MM.1S (cell line): ENCODE data around the gene PIR.

Experiments
- DNase-seq: peaks from one replicate; pipeline ENCODE4 v3.0.0-alpha.2; 2015
- H2AFZ ChIP-seq: fragments of 300-600 bp; sonication (generic); 2 replicates; pipeline ENCODE4 v1.6.0; 2016; ENCODE audit warnings: antibody characterized with exemption, low read length
- H3F3A ChIP-seq: fragments of 300-600 bp; sonication (generic); 2 replicates; pipeline ENCODE4 v1.6.1; 2016; ENCODE audit warnings: mild to moderate bottlenecking, antibody characterized with exemption, low read length, moderate library complexity, mixed read lengths; ENCODE audit not compliant: insufficient read depth
- H3K27ac ChIP-seq: fragments of 300-600 bp; sonication (generic); 2 replicates; pipeline ENCODE4 v1.5.1; 2016; ENCODE audit warnings: mild to moderate bottlenecking, low read length
- H3K27me3 ChIP-seq: fragments of 300-600 bp; sonication (generic); replicated peaks from 2 replicates; pipeline ENCODE4 v1.6.0; 2016; ENCODE audit warnings: low read length; ENCODE audit not compliant: insufficient read depth
- H3K36me3 ChIP-seq: fragments of 300-600 bp; sonication (generic); replicated peaks from 2 replicates; pipeline ENCODE4 v1.6.1; 2016; ENCODE audit warnings: mild to moderate bottlenecking, low read length, mixed read lengths; ENCODE audit not compliant: insufficient read depth
- H3K4me1 ChIP-seq: fragments of 300-600 bp; sonication (generic); 2 replicates; pipeline ENCODE4 v1.6.1; 2016; ENCODE audit warnings: low read length, mixed read lengths
- H3K4me2 ChIP-seq: fragments of 300-600 bp; sonication (generic); 2 replicates; pipeline ENCODE4 v1.6.0; 2016; ENCODE audit warnings: low read depth, low read length
- H3K4me3 ChIP-seq: fragments of 300-600 bp; sonication (generic); 2 replicates; pipeline ENCODE4 v1.5.1; 2016; ENCODE audit warnings: low read length, mixed read lengths
- H3K79me2 ChIP-seq: fragments of 300-600 bp; sonication (generic); 2 replicates; pipeline ENCODE4 v1.6.1; 2016; ENCODE audit warnings: mixed run types, low read length, mixed read lengths
- H3K9ac ChIP-seq: fragments of 300-600 bp; sonication (generic); 2 replicates; pipeline ENCODE4 v1.6.1; 2016; ENCODE audit warnings: low read length, mixed read lengths
- H3K9me2 ChIP-seq: fragments of 300-600 bp; sonication (generic); replicated peaks from 2 replicates; pipeline ENCODE4 v1.6.1; 2016; ENCODE audit warnings: mild to moderate bottlenecking, low read length, mixed read lengths; ENCODE audit not compliant: insufficient read depth
- H3K9me3 ChIP-seq: fragments of 300-600 bp; sonication (generic); replicated peaks from 2 replicates; pipeline ENCODE4 v1.6.1; 2016; ENCODE audit warnings: mild to moderate bottlenecking, low read length, mixed read lengths; ENCODE audit not compliant: insufficient read depth
- H4K20me1 ChIP-seq: fragments of 300-600 bp; sonication (generic); 2 replicates; pipeline ENCODE4 v1.6.1; 2016; ENCODE audit warnings: mild to moderate bottlenecking, low read length, moderate library complexity, mixed read lengths; ENCODE audit not compliant: insufficient read depth
- EZH2 ChIP-seq: fragments of 300-600 bp; sonication (generic); optimal IDR thresholded peaks from 2 replicates; pipeline ENCODE3; 2017; ENCODE audit warnings: low read depth, mild to moderate bottlenecking, antibody characterized with exemption, low read length, mixed read lengths
- EZH2phosphoT487 ChIP-seq: fragments of 300-600 bp; sonication (generic); IDR thresholded peaks from 2 replicates; pipeline ENCODE4 v1.6.1; 2018; ENCODE audit warnings: antibody characterized with exemption, low read length
- TF ChIP-seq, protein P1 (sequence below): fragments of 300-600 bp; sonication (generic); IDR thresholded peaks from 2 replicates; pipeline ENCODE4 v1.5.1; 2016; ENCODE audit warnings: antibody characterized with exemption, low read length, mixed read lengths

The PIR gene

DNA sequence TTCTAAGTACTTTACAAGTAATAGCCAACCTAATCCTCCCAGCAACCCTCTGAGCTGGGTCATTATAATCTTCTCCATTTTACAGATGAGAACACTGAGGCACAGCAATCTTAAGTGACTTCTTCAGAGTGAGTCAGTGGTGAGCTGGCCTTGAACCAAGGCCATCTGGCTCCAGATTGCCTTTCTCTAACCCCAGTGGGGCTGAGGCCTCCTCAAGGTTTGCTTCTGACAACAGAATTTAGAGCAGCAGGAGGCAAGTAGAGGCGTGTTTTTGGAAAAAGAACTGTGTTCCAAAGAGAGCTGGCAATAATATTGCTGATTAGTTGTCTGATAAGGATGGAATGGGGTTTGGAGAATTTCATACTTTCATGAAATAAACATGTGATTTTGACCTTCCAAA lies 41.2 kb downstream of the PIR start:
- H2AFZ ChIP-seq: no peak overlapping the region
- H3K27ac ChIP-seq: no peak overlapping the region
- no peaks in the 10 kb centered on the region for H3K9me2 ChIP-seq
- H3K79me2 ChIP-seq: no peaks in the 10 kb centered on the region
- TF ChIP-seq, protein P1, sequence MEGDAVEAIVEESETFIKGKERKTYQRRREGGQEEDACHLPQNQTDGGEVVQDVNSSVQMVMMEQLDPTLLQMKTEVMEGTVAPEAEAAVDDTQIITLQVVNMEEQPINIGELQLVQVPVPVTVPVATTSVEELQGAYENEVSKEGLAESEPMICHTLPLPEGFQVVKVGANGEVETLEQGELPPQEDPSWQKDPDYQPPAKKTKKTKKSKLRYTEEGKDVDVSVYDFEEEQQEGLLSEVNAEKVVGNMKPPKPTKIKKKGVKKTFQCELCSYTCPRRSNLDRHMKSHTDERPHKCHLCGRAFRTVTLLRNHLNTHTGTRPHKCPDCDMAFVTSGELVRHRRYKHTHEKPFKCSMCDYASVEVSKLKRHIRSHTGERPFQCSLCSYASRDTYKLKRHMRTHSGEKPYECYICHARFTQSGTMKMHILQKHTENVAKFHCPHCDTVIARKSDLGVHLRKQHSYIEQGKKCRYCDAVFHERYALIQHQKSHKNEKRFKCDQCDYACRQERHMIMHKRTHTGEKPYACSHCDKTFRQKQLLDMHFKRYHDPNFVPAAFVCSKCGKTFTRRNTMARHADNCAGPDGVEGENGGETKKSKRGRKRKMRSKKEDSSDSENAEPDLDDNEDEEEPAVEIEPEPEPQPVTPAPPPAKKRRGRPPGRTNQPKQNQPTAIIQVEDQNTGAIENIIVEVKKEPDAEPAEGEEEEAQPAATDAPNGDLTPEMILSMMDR: no peak
- no peak for TF ChIP-seq EZH2phosphoT487
- no peak for TF ChIP-seq EZH2
- H3K4me2 ChIP-seq: no peak overlapping the region
- no peaks in the 10 kb centered on the region for H3K36me3 ChIP-seq
- H4K20me1 ChIP-seq: no peaks in the 10 kb centered on the region
- DNase-seq: no peak
- H3F3A ChIP-seq: no peaks in the 10 kb centered on the region
- no peak overlapping the region for H3K4me3 ChIP-seq
- H3K9me3 ChIP-seq: no peaks in the 10 kb centered on the region
- no peaks in the 10 kb centered on the region for H3K27me3 ChIP-seq
- no peaks in the 10 kb centered on the region for H3K4me1 ChIP-seq
- H3K9ac ChIP-seq: no peak overlapping the region

DNA sequence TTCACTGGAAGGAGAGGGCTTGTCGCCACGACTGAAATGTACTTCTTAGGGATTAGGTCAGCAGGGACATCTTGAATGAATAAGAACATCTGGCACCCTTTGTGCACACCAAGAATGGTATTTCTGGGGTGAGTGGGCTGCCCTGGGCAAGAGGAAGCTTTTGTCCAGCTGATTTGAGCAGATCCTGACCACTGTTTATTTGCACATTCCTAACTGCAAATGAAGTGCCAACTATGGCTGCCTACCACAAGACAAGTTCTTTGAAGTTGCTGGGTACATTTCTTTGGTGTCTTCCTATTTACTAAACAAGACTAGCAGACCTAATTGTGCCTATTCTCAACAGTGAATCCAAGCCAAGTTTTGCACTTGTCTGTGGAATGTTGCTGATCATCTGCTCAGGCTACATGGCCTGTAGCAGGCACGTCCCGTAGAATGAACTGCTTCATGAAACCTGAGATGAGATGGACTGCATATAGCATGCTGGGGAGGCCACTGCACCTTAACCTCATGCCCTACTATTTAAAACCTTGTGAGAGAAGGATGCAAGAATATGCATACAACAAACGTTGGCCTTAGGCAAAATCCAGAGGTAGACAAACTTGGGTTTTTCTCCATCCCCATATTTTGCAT lies 45.0 kb downstream of the PIR start:
- no peaks in the 10 kb centered on the region for H4K20me1 ChIP-seq
- DNase-seq: no peak
- no peak overlapping the region for H2AFZ ChIP-seq
- TF ChIP-seq EZH2phosphoT487 (no peak), EZH2 (no peak)
- TF ChIP-seq, protein P1: no peak
- H3K4me1 ChIP-seq: no peaks in the 10 kb centered on the region
- H3F3A ChIP-seq: no peaks in the 10 kb centered on the region
- no peaks in the 10 kb centered on the region for H3K9me2 ChIP-seq
- H3K9me3 ChIP-seq: no peaks in the 10 kb centered on the region
- H3K4me3 ChIP-seq: no peak overlapping the region
- no peak overlapping the region for H3K27ac ChIP-seq
- no peak overlapping the region for H3K4me2 ChIP-seq
- H3K36me3 ChIP-seq: no peaks in the 10 kb centered on the region
- H3K27me3 ChIP-seq: no peaks in the 10 kb centered on the region
- no peaks in the 10 kb centered on the region for H3K79me2 ChIP-seq
- H3K9ac ChIP-seq: no peak overlapping the region

DNA sequence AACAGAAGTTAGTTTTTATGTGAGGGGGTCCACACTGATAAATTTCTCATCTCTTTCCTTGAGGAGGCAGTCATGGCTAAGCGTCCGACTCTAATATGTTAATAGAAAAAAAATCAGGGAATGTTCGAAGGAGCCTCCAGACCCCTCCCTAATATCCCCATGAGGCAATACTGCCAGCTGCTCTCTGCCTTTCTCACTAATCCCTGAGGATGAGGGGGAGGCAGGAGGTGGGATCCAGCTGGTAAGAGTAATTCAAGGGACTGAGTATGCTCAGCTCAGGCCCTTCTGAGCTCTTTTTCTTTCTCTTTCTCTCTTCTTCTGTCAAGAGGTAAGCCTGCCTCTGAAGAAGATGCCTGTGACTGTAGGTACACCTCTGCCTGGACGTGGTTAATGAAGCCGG lies 51.7 kb downstream of the PIR start:
- Histone ChIP-seq H3F3A (no peaks in the 10 kb centered on the region), H4K20me1 (no peaks in the 10 kb centered on the region), H3K9me2 (no peaks in the 10 kb centered on the region), H3K36me3 (no peaks in the 10 kb centered on the region), H3K27me3 (no peaks in the 10 kb centered on the region), H3K9ac (no peak overlapping the region), H3K4me1 (no peaks in the 10 kb centered on the region), H3K27ac (no peak overlapping the region), H3K9me3 (no peaks in the 10 kb centered on the region), H3K79me2 (no peaks in the 10 kb centered on the region), H2AFZ (no peak overlapping the region), H3K4me3 (no peak overlapping the region), H3K4me2 (no peak overlapping the region)
- DNase-seq: no peak
- no peak for TF ChIP-seq EZH2phosphoT487

DNA sequence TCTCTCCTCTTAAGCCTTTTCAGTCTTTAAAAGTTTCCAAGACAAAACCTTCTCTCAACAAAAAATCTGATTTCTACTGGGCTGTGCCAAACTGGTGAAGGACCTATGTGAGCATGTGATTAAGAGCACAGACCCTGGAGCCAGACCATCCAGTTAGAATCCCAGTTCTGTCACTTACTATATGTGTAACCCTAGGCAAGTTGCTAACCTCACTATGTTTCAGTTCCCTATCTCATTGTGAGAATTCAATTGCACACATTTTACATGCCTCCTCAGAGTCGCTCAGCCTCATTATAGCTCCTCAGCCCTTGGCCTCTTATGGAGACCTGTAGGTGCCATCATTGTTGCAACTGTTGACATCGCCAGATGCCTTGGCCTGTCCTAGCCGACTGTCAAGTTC lies 54.8 kb downstream of the PIR start:
- Histone ChIP-seq H3K9ac (no peak overlapping the region), H3K36me3 (no peaks in the 10 kb centered on the region), H3K27me3 (no peaks in the 10 kb centered on the region), H4K20me1 (no peaks in the 10 kb centered on the region), H3K79me2 (no peaks in the 10 kb centered on the region), H3F3A (no peaks in the 10 kb centered on the region), H3K9me2 (no peaks in the 10 kb centered on the region), H3K4me1 (no peaks in the 10 kb centered on the region), H2AFZ (no peak overlapping the region), H3K27ac (no peak overlapping the region), H3K4me2 (no peak overlapping the region), H3K4me3 (no peak overlapping the region), H3K9me3 (no peaks in the 10 kb centered on the region)
- DNase-seq: no peak
- TF ChIP-seq, protein P1: no peak
- TF ChIP-seq EZH2 (no peak), EZH2phosphoT487 (no peak)
